Right lobe of liver (tissue), 6 donors: ENCODE measurements around the gene WDR20. TPM values are rescaled to one million over a fixed set of nuclear protein-coding genes. Genes with fewer than 3 reads are reported as not detected.

Experiments used
- ATAC-seq, 4 donors: fragments of 200-7000 bp; cut with Tn5 transposase; one replicate each; pipeline ENCODE4 v1.9.1; 2020; ENCODE audit warnings: mild to moderate bottlenecking in 4 of 4, moderate library complexity in 4 of 4
- DNase-seq, 3 donors: peaks; one replicate each; pipeline ENCODE4 v3.0.0-alpha.2; 2020
- H3K27ac ChIP-seq, 3 donors: fragments of 200-600 bp; one replicate each; pipeline ENCODE4 v1.8.0; 2022
- H3K27me3 ChIP-seq, 2 donors: fragments of 200-600 bp; one replicate each; pipeline ENCODE4 v1.8.0; 2022
- H3K36me3 ChIP-seq, 4 donors: fragments of 200-600 bp; sonication (generic) in 1 of 4; one replicate each; pipeline versions ENCODE4 v1.5.1 to v1.8.0; 2017 to 2022; ENCODE audit warnings: control low read depth in 1 of 4
- H3K4me1 ChIP-seq, 4 donors: fragments of 200-600 bp; sonication (generic) in 1 of 4; one replicate each; pipeline versions ENCODE4 v1.5.1 to v1.8.0; 2017 to 2022; ENCODE audit warnings: control low read depth in 1 of 4
- H3K4me3 ChIP-seq, 3 donors: fragments of 200-600 bp; one replicate each; pipeline ENCODE4 v1.8.0; 2022
- H3K9me3 ChIP-seq, 4 donors: fragments of 200-600 bp; sonication (generic) in 1 of 4; one replicate each; pipeline versions ENCODE4 v1.5.1 to v1.8.0; 2017 to 2022; ENCODE audit warnings: control low read depth in 1 of 4
- CTCF ChIP-seq, 4 donors: fragments of 200-600 bp in 3 of 4; fragments of 450-650 bp in 1 of 4; IDR thresholded peaks; one replicate each; pipeline versions ENCODE4 v1.5.1 to v1.8.0; 2016 to 2022; ENCODE audit warnings: antibody characterized with exemption in 4 of 4, mild to moderate bottlenecking in 2 of 4
- POLR2A ChIP-seq: fragments of 450-650 bp; IDR thresholded peaks from one replicate; pipeline ENCODE4 v1.6.1; 2017; ENCODE audit warnings: antibody characterized with exemption, mild to moderate bottlenecking
- WGBS: methylation state at CpG from one replicate; pipeline ENCODE4 v1.1.6; 2018; ENCODE audit warnings: low coverage, low lambda C conversion rate; ENCODE audit not compliant: insufficient coverage; ENCODE audit errors: missing lambda C conversion rate; 5-methylcytosine and 5-hydroxymethylcytosine counted together
- intact Hi-C, 2 donors: fragments of 100-400 bp; cut with DNase I; formaldehyde crosslinking; loops; one replicate each; pipeline versions ENCODE4 v1.11.2 to v1.14.1; 2022
- total RNA-seq, 6 experiments: library from RNA; depleted of rRNA in 2 of 6; stranded (reverse); fragments of >200 nt in 2 of 6; fragmentation: NEBNext Ultra II Directional in 3 of 6; extraction: Animal tissue kit (Norgen Biotek cat#: 25700) in 3 of 6; gene quantifications; one replicate each; pipeline versions ENCODE4 v1.1.0 to v1.2.4, GENCODE V29; 2016 to 2023
- donor health status: DM: no; HTN: yes; CAD: no.
- donor health status: DM: no; HTN: no; CAD: no.
- donor health status: DM: no; HTN: no; CAD: no.
- donor health status: DM: no; HTN: yes; CAD: no.
- donor health status: DM: no; HTN: yes; CAD: no.

Gene WDR20
- total RNA-seq, 6 experiments from 2014 or later: 6.3 to 14.7 (median 12.4) TPM

GRCh38 chr14:102159841-102160240, 20.1 kb downstream of the WDR20 start:
- Histone ChIP-seq H3K36me3 (no peaks in the 10 kb centered on the region), H3K4me3 (no peak overlapping the region), H3K4me1 (peaks cover 0 to 3% (median 1%) of the 10 kb centered on the region in 4 donors), H3K27me3 (no peaks in the 10 kb centered on the region), H3K27ac (no peak overlapping the region), H3K9me3 (no peaks in the 10 kb centered on the region)
- ATAC-seq (no peak), DNase-seq (no peak)
- 91% methylated on average over 4 of the region's 4 CpGs for WGBS
- intact Hi-C loops: no loop called here
- TF ChIP-seq CTCF (IDR thresholded peaks at IDR 0.05) (no peak), POLR2A (no peak)

- no peaks in the 10 kb centered on the region for H3K27me3 ChIP-seq
- intact Hi-C loops: no loop called here
- no peaks in the 10 kb centered on the region for H3K9me3 ChIP-seq
- ATAC-seq (peak in 1 of 4 donors; percentile 42), DNase-seq (no peak)
- 95% methylated on average over 4 of the region's 4 CpGs for WGBS
- TF ChIP-seq CTCF (IDR thresholded peaks at IDR 0.05) (no peak), POLR2A (no peak)
- no peak overlapping the region for H3K27ac ChIP-seq
- H3K4me1 ChIP-seq: no peaks in the 10 kb centered on the region
- H3K4me3 ChIP-seq: no peak overlapping the region
- H3K36me3 ChIP-seq: no peaks in the 10 kb centered on the region
Measured at GRCh38 chr14:102162487-102162886, 22.8 kb downstream of the WDR20 start.

- Histone ChIP-seq H3K4me1 (peaks cover 0 to 3% (median 0%) of the 10 kb centered on the region in 4 donors), H3K9me3 (no peaks in the 10 kb centered on the region), H3K36me3 (no peaks in the 10 kb centered on the region), H3K27me3 (no peaks in the 10 kb centered on the region), H3K27ac (no peak overlapping the region), H3K4me3 (no peak overlapping the region)
- WGBS: 81% methylated on average over 4 of the region's 4 CpGs
- no peak for DNase-seq
- ATAC-seq: peak in 1 of 4 donors; percentile 48
- intact Hi-C loops: no loop called here
- TF ChIP-seq POLR2A: no peak
- no peak for TF ChIP-seq CTCF (IDR thresholded peaks at IDR 0.05)
Measured at GRCh38 chr14:102164241-102164641, 24.5 kb downstream of the WDR20 start.

GRCh38 chr14:102164965-102165364, 25.3 kb downstream of the WDR20 start:
- WGBS: 60% methylated on average over 2 of the region's 4 CpGs
- no peak for ATAC-seq
- Histone ChIP-seq H3K9me3 (no peaks in the 10 kb centered on the region), H3K36me3 (no peaks in the 10 kb centered on the region), H3K4me3 (no peak overlapping the region), H3K4me1 (peaks cover 0 to 3% (median 0%) of the 10 kb centered on the region in 4 donors), H3K27me3 (no peaks in the 10 kb centered on the region), H3K27ac (no peak overlapping the region)
- no peak for TF ChIP-seq POLR2A
- no peak for TF ChIP-seq CTCF (IDR thresholded peaks at IDR 0.05)
- DNase-seq: no peak
- intact Hi-C loops: no loop called here

GRCh38 chr14:102170061-102170460, 30.4 kb downstream of the WDR20 start:
- WGBS: 92% methylated on average over 3 of the region's 3 CpGs
- Histone ChIP-seq H3K36me3 (peaks cover 0 to 1% (median 0%) of the 10 kb centered on the region in 4 donors), H3K27me3 (no peaks in the 10 kb centered on the region), H3K9me3 (no peaks in the 10 kb centered on the region), H3K4me1 (peaks cover 0 to 10% (median 4%) of the 10 kb centered on the region in 4 donors), H3K27ac (no peak overlapping the region), H3K4me3 (no peak overlapping the region)
- intact Hi-C loops: no loop called here
- DNase-seq: no peak
- ATAC-seq: no peak
- no peak for TF ChIP-seq POLR2A
- no peak for TF ChIP-seq CTCF (IDR thresholded peaks at IDR 0.05)
